Vagina (tissue), 2 donors: ENCODE measurements around the gene DNAH14.

ENCODE experiments used
- POLR2A ChIP-seq, 2 donors: fragments of 450-650 bp; IDR thresholded peaks; one replicate each; pipeline ENCODE4 v1.6.1; 2017; ENCODE audit warnings: antibody characterized with exemption in 2 of 2, mild to moderate bottlenecking in 2 of 2, moderate library complexity in 2 of 2
- POLR2AphosphoS5 ChIP-seq, 2 donors: sonication (generic); formaldehyde crosslinking; IDR thresholded peaks; one replicate each; pipeline ENCODE4 v1.9.0; 2017; ENCODE audit warnings: antibody characterized with exemption in 2 of 2, mild to moderate bottlenecking in 2 of 2, low read depth in 1 of 2; ENCODE audit not compliant: insufficient read depth in 1 of 2
- TF ChIP-seq, protein P1 (sequence below), 3 experiments: fragments of 450-650 bp in 2 of 3; fragments of 200-600 bp in 1 of 3; sonication (generic) in 1 of 3; IDR thresholded peaks; one replicate each; pipeline ENCODE4 v1.5.1; 2017 to 2019; ENCODE audit warnings: antibody characterized with exemption in 3 of 3, mild to moderate bottlenecking in 2 of 3, moderate library complexity in 2 of 3

DNA sequence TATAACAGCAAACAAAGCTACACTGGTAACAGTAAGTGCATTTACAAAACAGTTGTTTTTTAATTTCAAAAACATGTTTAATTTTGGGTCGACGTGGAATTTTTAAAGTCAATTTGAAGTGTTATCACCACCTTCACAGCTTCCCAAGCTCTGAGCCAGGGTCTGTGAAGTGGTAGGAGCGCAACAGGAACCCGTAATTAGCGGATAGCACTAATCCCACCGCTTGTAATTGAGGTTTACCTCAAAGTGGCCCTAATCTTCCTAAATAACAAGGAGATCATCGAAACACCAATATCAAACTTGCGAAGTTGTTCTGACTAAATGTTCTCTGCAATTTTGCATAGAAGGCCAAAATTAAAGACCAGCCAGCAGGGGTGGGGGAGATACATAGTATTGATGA, 479.6 kb downstream of the DNAH14 start:
- TF ChIP-seq, protein P1, sequence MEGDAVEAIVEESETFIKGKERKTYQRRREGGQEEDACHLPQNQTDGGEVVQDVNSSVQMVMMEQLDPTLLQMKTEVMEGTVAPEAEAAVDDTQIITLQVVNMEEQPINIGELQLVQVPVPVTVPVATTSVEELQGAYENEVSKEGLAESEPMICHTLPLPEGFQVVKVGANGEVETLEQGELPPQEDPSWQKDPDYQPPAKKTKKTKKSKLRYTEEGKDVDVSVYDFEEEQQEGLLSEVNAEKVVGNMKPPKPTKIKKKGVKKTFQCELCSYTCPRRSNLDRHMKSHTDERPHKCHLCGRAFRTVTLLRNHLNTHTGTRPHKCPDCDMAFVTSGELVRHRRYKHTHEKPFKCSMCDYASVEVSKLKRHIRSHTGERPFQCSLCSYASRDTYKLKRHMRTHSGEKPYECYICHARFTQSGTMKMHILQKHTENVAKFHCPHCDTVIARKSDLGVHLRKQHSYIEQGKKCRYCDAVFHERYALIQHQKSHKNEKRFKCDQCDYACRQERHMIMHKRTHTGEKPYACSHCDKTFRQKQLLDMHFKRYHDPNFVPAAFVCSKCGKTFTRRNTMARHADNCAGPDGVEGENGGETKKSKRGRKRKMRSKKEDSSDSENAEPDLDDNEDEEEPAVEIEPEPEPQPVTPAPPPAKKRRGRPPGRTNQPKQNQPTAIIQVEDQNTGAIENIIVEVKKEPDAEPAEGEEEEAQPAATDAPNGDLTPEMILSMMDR (IDR thresholded peaks at IDR 0.05), result no peak
- TF ChIP-seq POLR2A (IDR thresholded peaks at IDR 0.05), result no peak
- TF ChIP-seq POLR2AphosphoS5 (IDR thresholded peaks at IDR 0.05; ENCODE audit: insufficient read depth in 1 of 2, low read depth in 1 of 2), result no peak
